Esophagus muscularis mucosa (tissue), 4 donors: ENCODE measurements around the gene STRIP2. TPM values are rescaled to one million over a fixed set of nuclear protein-coding genes. Genes with fewer than 3 reads are reported as not detected.

Experiments
- DNase-seq: peaks from one replicate; pipeline ENCODE4 v3.0.0-alpha.2; 2017; ENCODE audit errors: extremely low spot score
- H3K27ac ChIP-seq, 4 donors: fragments of 200-600 bp; sonication (generic); replicated peaks in 1 of 4; 1 replicate in 3 of 4; 2 replicates in 1 of 4; pipeline ENCODE4 v1.5.1; 2016 to 2019; ENCODE audit warnings: mild to moderate bottlenecking in 1 of 4
- H3K27me3 ChIP-seq, 4 donors: fragments of 200-600 bp; sonication (generic); one replicate each; pipeline versions ENCODE4 v1.5.1 to v1.6.0; 2016 to 2019
- H3K36me3 ChIP-seq, 4 donors: fragments of 200-600 bp; sonication (generic); one replicate each; pipeline ENCODE4 v1.5.1; 2016 to 2019
- H3K4me1 ChIP-seq, 4 donors: fragments of 200-600 bp; sonication (generic); one replicate each; pipeline ENCODE4 v1.5.1; 2016 to 2019
- H3K4me3 ChIP-seq, 4 donors: fragments of 200-600 bp; sonication (generic); 1 replicate in 2 of 4; 2 replicates in 2 of 4; pipeline ENCODE4 v1.5.1; 2016 to 2019; ENCODE audit warnings: mild to moderate bottlenecking in 4 of 4, moderate library complexity in 1 of 4
- H3K9me3 ChIP-seq, 4 donors: fragments of 200-600 bp; sonication (generic); 1 replicate in 3 of 4; 2 replicates in 1 of 4; pipeline ENCODE4 v1.5.1; 2016 to 2019
- EP300 ChIP-seq: sonication (generic); formaldehyde crosslinking; IDR thresholded peaks from one replicate; pipeline ENCODE4 v1.6.1; 2017; ENCODE audit warnings: antibody characterized with exemption
- POLR2A ChIP-seq: fragments of 450-650 bp; IDR thresholded peaks from one replicate; pipeline ENCODE4 v1.6.1; 2017; ENCODE audit warnings: antibody characterized with exemption, moderate library complexity, mild to moderate bottlenecking, low read depth
- POLR2AphosphoS5 ChIP-seq, 2 donors: sonication (generic); formaldehyde crosslinking; IDR thresholded peaks; one replicate each; pipeline ENCODE4 v1.6.1; 2017; ENCODE audit warnings: antibody characterized with exemption in 2 of 2
- WGBS: methylation state at CpG from one replicate; pipeline ENCODE4 v1.1.5; 2018; 5-methylcytosine and 5-hydroxymethylcytosine counted together
- intact Hi-C: fragments of 100-400 bp; cut with DNase I; formaldehyde crosslinking; loops from one replicate; pipeline ENCODE4 v1.15.1; 2023
- total RNA-seq, 4 donors: library from RNA; depleted of rRNA; stranded (reverse); fragments of >200 nt; gene quantifications; one replicate each; pipeline versions ENCODE4 v1.1.0 to v1.2.1, GENCODE V29; 2016
- TF ChIP-seq, protein P1 (sequence below), 3 experiments: fragments of 200-600 bp in 2 of 3; fragments of 450-650 bp in 1 of 3; sonication (generic) in 2 of 3; IDR thresholded peaks; one replicate each; pipeline ENCODE4 v1.5.1; 2017 to 2019; ENCODE audit warnings: antibody characterized with exemption in 3 of 3, mild to moderate bottlenecking in 2 of 3, moderate library complexity in 1 of 3

The STRIP2 gene
- total RNA-seq, 4 donors from 2014 or later, result 1.1 to 2.1 (median 1.9) TPM

DNA sequence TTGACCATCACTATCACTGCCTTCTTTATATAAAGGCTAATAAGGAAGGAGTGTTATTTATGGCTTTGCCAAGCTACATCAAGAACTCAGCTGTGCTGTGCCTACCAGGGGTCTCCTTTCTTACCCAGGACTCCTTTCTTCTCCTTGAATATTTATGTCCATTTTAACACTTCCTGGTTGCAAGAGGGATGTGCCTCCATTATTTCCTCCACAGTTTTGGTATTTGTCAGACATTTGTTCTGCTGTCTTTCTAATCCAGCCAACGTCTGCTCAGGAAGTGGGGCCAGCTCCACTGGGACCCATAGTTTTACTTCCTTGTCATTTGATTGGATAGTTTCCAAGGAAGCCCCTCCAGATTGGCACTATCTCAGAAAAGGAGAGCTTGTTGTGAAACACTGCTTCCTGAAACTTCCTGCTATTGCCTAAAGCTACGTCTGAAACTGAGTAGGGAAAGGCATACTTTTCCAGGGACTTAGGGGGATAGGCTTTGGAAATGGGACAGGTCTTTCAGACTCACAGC lies 6.6 kb upstream of the STRIP2 start:
- no peak for DNase-seq
- H3K4me1 ChIP-seq, result no peaks in the 10 kb centered on the region
- no peaks in the 10 kb centered on the region for H3K9me3 ChIP-seq
- intact Hi-C loops, result no loop called here
- H3K27me3 ChIP-seq, result no peaks in the 10 kb centered on the region
- TF ChIP-seq POLR2A, result no peak
- TF ChIP-seq, protein P1, sequence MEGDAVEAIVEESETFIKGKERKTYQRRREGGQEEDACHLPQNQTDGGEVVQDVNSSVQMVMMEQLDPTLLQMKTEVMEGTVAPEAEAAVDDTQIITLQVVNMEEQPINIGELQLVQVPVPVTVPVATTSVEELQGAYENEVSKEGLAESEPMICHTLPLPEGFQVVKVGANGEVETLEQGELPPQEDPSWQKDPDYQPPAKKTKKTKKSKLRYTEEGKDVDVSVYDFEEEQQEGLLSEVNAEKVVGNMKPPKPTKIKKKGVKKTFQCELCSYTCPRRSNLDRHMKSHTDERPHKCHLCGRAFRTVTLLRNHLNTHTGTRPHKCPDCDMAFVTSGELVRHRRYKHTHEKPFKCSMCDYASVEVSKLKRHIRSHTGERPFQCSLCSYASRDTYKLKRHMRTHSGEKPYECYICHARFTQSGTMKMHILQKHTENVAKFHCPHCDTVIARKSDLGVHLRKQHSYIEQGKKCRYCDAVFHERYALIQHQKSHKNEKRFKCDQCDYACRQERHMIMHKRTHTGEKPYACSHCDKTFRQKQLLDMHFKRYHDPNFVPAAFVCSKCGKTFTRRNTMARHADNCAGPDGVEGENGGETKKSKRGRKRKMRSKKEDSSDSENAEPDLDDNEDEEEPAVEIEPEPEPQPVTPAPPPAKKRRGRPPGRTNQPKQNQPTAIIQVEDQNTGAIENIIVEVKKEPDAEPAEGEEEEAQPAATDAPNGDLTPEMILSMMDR (IDR thresholded peaks at IDR 0.05), result no peak
- TF ChIP-seq POLR2AphosphoS5 (IDR thresholded peaks at IDR 0.05), result no peak
- TF ChIP-seq EP300, result no peak
- no peak overlapping the region for H3K4me3 ChIP-seq
- peaks cover 0 to 50% (median 17%) of the 10 kb centered on the region in 4 donors for H3K36me3 ChIP-seq
- 48% methylated on average over 2 of the region's 2 CpGs for WGBS
- H3K27ac ChIP-seq, result no peak overlapping the region

DNA sequence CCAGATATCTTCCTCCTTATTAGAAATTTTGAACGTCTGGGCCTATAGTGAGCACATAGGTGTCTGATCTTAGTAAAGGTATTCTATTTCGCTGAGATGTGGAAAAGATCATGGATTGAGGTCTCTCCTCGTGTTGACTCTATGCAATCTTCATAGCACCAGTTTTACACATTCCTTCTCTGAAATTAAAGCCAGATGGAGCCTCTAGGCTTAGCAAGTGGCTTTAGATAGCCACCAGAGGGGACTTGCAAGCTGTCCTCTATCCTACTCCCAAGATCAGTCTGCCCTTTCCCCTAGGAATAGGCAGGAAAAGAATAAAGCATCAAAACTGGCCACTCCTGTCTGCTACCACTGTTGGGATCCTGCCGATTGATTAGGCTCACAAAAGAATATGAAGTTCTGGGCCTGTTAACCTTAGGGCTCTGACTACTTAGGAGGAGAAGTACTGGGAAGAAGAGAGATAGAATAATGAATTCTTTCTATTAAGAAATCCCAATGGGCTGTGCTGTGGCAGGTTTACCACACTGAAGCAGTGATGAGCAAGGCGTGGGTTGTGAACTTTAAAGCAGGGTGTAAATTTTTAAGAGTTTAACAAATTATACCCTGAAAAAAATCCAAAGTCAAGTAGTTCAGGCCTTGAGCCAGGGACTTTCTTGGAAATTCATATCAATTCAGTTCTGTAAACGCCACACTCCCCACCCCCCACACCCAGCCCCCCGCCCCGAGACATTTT lies 2.2 kb upstream of the STRIP2 start:
- peaks cover 11 to 18% (median 16%) of the 10 kb centered on the region in 4 donors for H3K4me1 ChIP-seq
- TF ChIP-seq, protein P1 (IDR thresholded peaks at IDR 0.05), result no peak
- TF ChIP-seq EP300, result no peak
- TF ChIP-seq POLR2A, result no peak
- TF ChIP-seq POLR2AphosphoS5 (IDR thresholded peaks at IDR 0.05), result no peak
- intact Hi-C loops, result no loop called here
- H3K4me3 ChIP-seq, result no peak overlapping the region
- no peaks in the 10 kb centered on the region for H3K9me3 ChIP-seq
- H3K27ac ChIP-seq, result no peak overlapping the region
- no peaks in the 10 kb centered on the region for H3K27me3 ChIP-seq
- DNase-seq, result no peak
- H3K36me3 ChIP-seq, result peaks cover 0 to 11% (median 3%) of the 10 kb centered on the region in 4 donors
- WGBS, result 88% methylated on average over 8 of the region's 8 CpGs

DNA sequence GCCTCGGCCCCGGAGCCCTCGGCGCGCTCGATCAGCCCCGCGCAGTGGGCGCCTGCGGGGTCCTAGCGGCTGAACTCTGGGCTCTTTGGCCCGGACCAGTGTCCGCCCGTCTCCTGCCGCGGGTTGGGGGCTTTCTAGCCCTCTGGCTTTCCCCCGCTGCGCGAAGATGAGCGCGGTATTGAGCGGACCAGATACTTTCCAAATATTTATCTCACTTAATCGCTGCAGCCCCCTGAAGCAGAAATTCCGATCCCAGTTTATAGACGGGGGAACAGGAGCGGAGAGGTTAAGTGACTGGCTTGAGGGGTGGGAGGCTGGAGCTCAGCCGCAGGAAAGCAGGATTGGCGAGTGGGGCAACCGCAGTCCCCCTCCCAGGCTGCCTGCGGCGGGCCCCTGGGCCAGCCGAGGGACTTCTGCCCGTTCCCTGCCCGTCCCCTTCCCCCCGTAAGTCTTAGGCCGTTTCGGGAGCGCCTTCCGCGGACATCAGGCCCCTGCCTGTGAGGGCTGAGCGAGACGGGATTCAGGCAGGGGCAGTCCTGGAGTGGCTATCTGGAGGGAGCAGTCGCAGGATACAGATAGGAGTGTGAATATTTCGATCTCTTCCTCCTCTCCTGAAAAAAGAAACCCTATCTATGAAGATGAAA lies 565 bp downstream of the STRIP2 start:
- H3K36me3 ChIP-seq, result no peaks in the 10 kb centered on the region
- no peak for TF ChIP-seq POLR2A
- no peak for TF ChIP-seq EP300
- H3K9me3 ChIP-seq, result no peaks in the 10 kb centered on the region
- H3K27ac ChIP-seq, result peak overlapping the region; percentile 71 to 84 (median 74)
- WGBS, result 1% methylated on average over 18 of the region's 44 CpGs
- DNase-seq, result no peak
- peak overlapping the region; percentile 59 to 73 (median 70) for H3K4me3 ChIP-seq
- intact Hi-C loops, result no loop called here
- peaks cover 11 to 18% (median 16%) of the 10 kb centered on the region in 4 donors for H3K4me1 ChIP-seq
- no peaks in the 10 kb centered on the region for H3K27me3 ChIP-seq

DNA sequence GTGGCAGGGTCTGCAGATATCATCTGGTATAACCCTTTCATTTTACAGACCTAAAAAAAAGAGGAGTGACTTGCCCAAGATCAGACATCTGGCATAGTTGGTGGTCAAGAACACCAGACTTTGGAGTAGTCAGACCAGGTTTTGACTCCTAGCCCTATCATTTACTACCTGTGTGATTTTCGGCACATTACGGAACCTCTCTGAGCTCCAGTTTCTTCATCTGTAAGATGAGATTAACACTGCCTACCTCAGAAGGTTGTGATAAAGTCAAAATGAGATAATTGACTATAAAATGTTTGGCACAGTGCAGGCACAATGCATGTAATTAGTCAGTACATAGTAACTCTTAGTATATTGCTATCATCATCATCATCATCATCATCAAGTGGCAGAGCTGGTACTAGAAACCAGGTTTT lies 1.2 kb downstream of the STRIP2 start:
- TF ChIP-seq EP300, result no peak
- TF ChIP-seq, protein P1 (IDR thresholded peaks at IDR 0.05), result no peak
- no peak for TF ChIP-seq POLR2AphosphoS5 (IDR thresholded peaks at IDR 0.05)
- no peak for TF ChIP-seq POLR2A
- H3K27ac ChIP-seq, result no peak overlapping the region
- DNase-seq, result no peak
- peaks cover 11 to 18% (median 16%) of the 10 kb centered on the region in 4 donors for H3K4me1 ChIP-seq
- no peaks in the 10 kb centered on the region for H3K27me3 ChIP-seq
- WGBS, result 92% methylated on average over 2 of the region's 2 CpGs
- H3K4me3 ChIP-seq, result peak overlapping the region in 3 of 4 donors; percentile 59 to 73 (median 71)
- intact Hi-C loops, result no loop called here
- no peaks in the 10 kb centered on the region for H3K9me3 ChIP-seq
- no peaks in the 10 kb centered on the region for H3K36me3 ChIP-seq

DNA sequence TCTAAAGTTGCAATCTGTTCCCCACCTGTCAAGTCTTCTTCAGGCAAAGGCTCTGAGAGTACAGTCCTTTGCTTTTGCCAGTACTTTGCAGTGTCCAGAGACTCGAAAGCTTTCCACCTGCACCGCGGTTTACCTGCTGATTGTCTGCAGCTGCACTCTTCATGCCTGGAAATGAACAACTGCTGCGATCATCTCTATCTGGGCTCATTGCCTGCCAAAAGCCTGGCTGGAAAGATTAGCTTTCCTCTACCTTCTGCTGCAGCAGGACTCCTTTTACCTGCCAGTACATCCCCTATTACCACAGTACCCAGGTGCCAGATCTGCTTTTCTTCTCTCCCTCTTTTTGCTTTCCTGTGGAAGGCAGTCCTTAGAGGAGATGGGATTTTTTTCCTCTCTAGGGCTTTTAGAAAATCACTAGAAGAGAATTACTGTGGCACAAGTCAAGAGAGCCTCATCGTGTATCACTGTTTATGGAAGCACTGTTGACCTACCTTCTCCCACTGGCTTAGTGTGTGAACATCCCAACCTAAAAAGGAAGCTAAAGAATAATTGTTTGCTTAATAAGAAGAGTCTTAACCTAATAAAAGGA lies 2.2 kb downstream of the STRIP2 start:
- 87% methylated on average over 5 of the region's 5 CpGs for WGBS
- no peaks in the 10 kb centered on the region for H3K36me3 ChIP-seq
- DNase-seq, result no peak
- peaks cover 11 to 18% (median 16%) of the 10 kb centered on the region in 4 donors for H3K4me1 ChIP-seq
- no peak overlapping the region for H3K27ac ChIP-seq
- no peaks in the 10 kb centered on the region for H3K27me3 ChIP-seq
- intact Hi-C loops, result no loop called here
- H3K9me3 ChIP-seq, result no peaks in the 10 kb centered on the region
- TF ChIP-seq, protein P1 (IDR thresholded peaks at IDR 0.05), result no peak
- TF ChIP-seq POLR2AphosphoS5 (IDR thresholded peaks at IDR 0.05) (no peak), POLR2A (no peak), EP300 (no peak)
- H3K4me3 ChIP-seq, result no peak overlapping the region
